ENCODE measurements around the gene NF1. TPM values are rescaled to one million over a fixed set of nuclear protein-coding genes. Genes with fewer than 3 reads are reported as not detected.
"Not testable (repeated sequence)": the region's sequence is repeated elsewhere in the genome, so short reads cannot be mapped to it uniquely, and the experiment has no call there.

Gene NF1
- total and polyA plus RNA-seq, 2 of the 13 experiments (the other 11 are each of a cell fraction or from before 2014, with no cell fraction given) = 21.5 to 26.5 TPM

- TF ChIP-seq HNF4A (CRISPR knock-in tag; IDR thresholded peaks at IDR 0.05) (peak; percentile 77), SALL1 (CRISPR knock-in tag; IDR thresholded peaks at IDR 0.05) (peak; percentile 67), THRA (CRISPR knock-in tag; IDR thresholded peaks at IDR 0.05; ENCODE audit: borderline replicate concordance) (0 out of 2 replicates have a peak, but pooled peaks have one; percentile 24), ZNF644 (CRISPR knock-in tag; IDR thresholded peaks at IDR 0.05; ENCODE audit: low read depth) (peak; percentile 48; the same call in 1 of the 2 replicates), CEBPG (CRISPR knock-in tag; IDR thresholded peaks at IDR 0.05) (peak; percentile 81), HMG20B (CRISPR knock-in tag; conservative IDR thresholded peaks at IDR 0.05) (0 out of 2 replicates have a peak, but pooled peaks have one; percentile 22), EP300 (CRISPR knock-in tag; IDR thresholded peaks at IDR 0.05; ENCODE audit: borderline replicate concordance) (peak; percentile 22; the same call in 1 of the 2 replicates)
- TF ChIP-seq EP300 (IDR thresholded peaks at IDR 0.05; ENCODE audit: low read depth in 2 of 2, low read length in 2 of 2) = not testable (repeated sequence)
Observed at GRCh38 chr17:31113368-31113767, 18.6 kb downstream of the NF1 start (continued).

DNA sequence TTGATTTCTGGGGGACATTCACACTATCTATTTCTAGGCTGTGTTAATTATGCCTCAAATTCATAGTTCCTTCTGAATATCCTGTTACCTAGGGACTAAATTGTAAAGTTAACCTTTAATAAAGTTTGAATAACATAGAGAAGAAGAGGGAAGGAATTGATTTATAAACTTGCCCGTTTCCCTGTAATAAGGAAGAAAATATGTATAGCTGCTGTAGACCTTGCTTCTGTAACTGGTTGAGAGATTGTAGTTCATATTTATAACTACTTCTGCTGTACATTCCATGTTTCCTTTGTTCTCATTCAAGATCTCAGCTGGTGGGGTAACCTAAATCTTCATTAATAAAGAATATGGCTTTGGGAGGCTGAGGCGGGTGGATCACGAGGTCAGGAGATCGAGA, 19.2 kb downstream of the NF1 start:
- no peak for FAIRE-seq
- in situ Hi-C loops (cut with HindIII; ENCODE audit: extremely low pct_ligation_motif_present, low pct_unique_long_range_greater_than_20kb) = no loop called here
- TF ChIP-seq NFIC (IDR thresholded peaks at IDR 0.05; ENCODE audit: low read length) = no peak
- no peak for TF ChIP-seq NR2F2 (IDR thresholded peaks at IDR 0.05; ENCODE audit: borderline replicate concordance, low read depth)
- TF ChIP-seq, protein P1, sequence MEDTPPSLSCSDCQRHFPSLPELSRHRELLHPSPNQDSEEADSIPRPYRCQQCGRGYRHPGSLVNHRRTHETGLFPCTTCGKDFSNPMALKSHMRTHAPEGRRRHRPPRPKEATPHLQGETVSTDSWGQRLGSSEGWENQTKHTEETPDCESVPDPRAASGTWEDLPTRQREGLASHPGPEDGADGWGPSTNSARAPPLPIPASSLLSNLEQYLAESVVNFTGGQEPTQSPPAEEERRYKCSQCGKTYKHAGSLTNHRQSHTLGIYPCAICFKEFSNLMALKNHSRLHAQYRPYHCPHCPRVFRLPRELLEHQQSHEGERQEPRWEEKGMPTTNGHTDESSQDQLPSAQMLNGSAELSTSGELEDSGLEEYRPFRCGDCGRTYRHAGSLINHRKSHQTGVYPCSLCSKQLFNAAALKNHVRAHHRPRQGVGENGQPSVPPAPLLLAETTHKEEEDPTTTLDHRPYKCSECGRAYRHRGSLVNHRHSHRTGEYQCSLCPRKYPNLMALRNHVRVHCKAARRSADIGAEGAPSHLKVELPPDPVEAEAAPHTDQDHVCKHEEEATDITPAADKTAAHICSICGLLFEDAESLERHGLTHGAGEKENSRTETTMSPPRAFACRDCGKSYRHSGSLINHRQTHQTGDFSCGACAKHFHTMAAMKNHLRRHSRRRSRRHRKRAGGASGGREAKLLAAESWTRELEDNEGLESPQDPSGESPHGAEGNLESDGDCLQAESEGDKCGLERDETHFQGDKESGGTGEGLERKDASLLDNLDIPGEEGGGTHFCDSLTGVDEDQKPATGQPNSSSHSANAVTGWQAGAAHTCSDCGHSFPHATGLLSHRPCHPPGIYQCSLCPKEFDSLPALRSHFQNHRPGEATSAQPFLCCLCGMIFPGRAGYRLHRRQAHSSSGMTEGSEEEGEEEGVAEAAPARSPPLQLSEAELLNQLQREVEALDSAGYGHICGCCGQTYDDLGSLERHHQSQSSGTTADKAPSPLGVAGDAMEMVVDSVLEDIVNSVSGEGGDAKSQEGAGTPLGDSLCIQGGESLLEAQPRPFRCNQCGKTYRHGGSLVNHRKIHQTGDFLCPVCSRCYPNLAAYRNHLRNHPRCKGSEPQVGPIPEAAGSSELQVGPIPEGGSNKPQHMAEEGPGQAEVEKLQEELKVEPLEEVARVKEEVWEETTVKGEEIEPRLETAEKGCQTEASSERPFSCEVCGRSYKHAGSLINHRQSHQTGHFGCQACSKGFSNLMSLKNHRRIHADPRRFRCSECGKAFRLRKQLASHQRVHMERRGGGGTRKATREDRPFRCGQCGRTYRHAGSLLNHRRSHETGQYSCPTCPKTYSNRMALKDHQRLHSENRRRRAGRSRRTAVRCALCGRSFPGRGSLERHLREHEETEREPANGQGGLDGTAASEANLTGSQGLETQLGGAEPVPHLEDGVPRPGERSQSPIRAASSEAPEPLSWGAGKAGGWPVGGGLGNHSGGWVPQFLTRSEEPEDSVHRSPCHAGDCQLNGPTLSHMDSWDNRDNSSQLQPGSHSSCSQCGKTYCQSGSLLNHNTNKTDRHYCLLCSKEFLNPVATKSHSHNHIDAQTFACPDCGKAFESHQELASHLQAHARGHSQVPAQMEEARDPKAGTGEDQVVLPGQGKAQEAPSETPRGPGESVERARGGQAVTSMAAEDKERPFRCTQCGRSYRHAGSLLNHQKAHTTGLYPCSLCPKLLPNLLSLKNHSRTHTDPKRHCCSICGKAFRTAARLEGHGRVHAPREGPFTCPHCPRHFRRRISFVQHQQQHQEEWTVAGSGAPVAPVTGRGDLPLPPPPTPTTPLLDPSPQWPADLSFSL (CRISPR knock-in tag; IDR thresholded peaks at IDR 0.05) = no peak
- no peak for TF ChIP-seq REL (CRISPR knock-in tag; conservative IDR thresholded peaks at IDR 0.05)
- no peak for TF ChIP-seq POLR2AphosphoS5 (IDR thresholded peaks at IDR 0.05; ENCODE audit: low read depth, low read length)

More for the DNA sequence above, 19.2 kb downstream of the NF1 start:
- Histone ChIP-seq H4K20me1 (ENCODE audit: insufficient read depth, low read length) (peaks cover under 1% of the 10 kb centered on the region; the same call in 1 of the 2 replicates), H3K4me2 (ENCODE audit: low read depth, low read length) (no peak overlapping the region), H3K4me3 (replicated peaks in 1 of 3; ENCODE audit: insufficient read depth in 1 of 3, low read depth in 2 of 3, low read length in 3 of 3) (no peak overlapping the region), H3K27me3 (ENCODE audit: control insufficient read depth in 1 of 2, insufficient read depth in 2 of 2, low read length in 2 of 2) (no peaks in the 10 kb centered on the region), H3K36me3 (replicated peaks in 1 of 2; ENCODE audit: control insufficient read depth in 1 of 2, insufficient read depth in 2 of 2, low read length in 2 of 2) (no peaks in the 10 kb centered on the region), H3K9me3 (ENCODE audit: low read length) (no peaks in the 10 kb centered on the region), H3K9ac (ENCODE audit: insufficient read depth, low read depth, low read length) (no peak overlapping the region), H3K79me2 (ENCODE audit: insufficient read depth, low read length) (peaks cover 27% of the 10 kb centered on the region), H3K27ac (ENCODE audit: extremely low read length, insufficient read depth, low read length) (peak overlapping the region; percentile 18), H3K4me1 (ENCODE audit: insufficient read depth, low read length) (peaks cover 16% of the 10 kb centered on the region), H2AFZ (ENCODE audit: low read length) (no peak overlapping the region)
- BruUV-seq (replicated peaks) = no TSS peak
- ChIA-PET POLR2A (interaction anchor here (0.6 to 1.2 kb wide), 3 partner anchors 17 to 20 kb away, joined by 3 to 4 read pairs (median 3); partner anchors contain the start of gene NF1), CTCF (ENCODE audit: low intra/inter-chr PET ratio, low total read pairs) (no interaction called here)
- intact Hi-C loops (cut with micrococcal nuclease; ENCODE audit: unreplicated experiment) = no loop called here
- WGBS (ENCODE audit: low lambda C conversion rate) = 98% methylated on average over 4 of the region's 4 CpGs
- no peak for DNase-seq (ENCODE audit: low spot score)
- no peak for ATAC-seq
